Gastroesophageal sphincter (tissue), 3 donors: ENCODE results near the gene INPP5E.

ENCODE experiments used
- CTCF ChIP-seq, 4 experiments: fragments of 200-600 bp in 2 of 4; fragments of 450-650 bp in 2 of 4; sonication (generic) in 1 of 4; IDR thresholded peaks; one replicate each; pipeline ENCODE4 v1.5.1; 2017 to 2019; ENCODE audit warnings: antibody characterized with exemption in 4 of 4, mild to moderate bottlenecking in 2 of 4, moderate library complexity in 2 of 4
- POLR2A ChIP-seq, 2 donors: fragments of 450-650 bp; IDR thresholded peaks; one replicate each; pipeline ENCODE4 v1.6.1; 2017; ENCODE audit warnings: antibody characterized with exemption in 2 of 2, mild to moderate bottlenecking in 2 of 2, moderate library complexity in 1 of 2
- POLR2AphosphoS5 ChIP-seq: sonication (generic); formaldehyde crosslinking; IDR thresholded peaks from one replicate; pipeline ENCODE4 v1.6.1; 2017; ENCODE audit warnings: antibody characterized with exemption

- TF ChIP-seq CTCF (IDR thresholded peaks at IDR 0.05) (no peak), POLR2AphosphoS5 (no peak), POLR2A (IDR thresholded peaks at IDR 0.05) (no peak)
These were observed 2.1 kb upstream of the INPP5E start for GRCh38 chr9:136441681-136442245.
